Mammary epithelial cell (primary cell): ENCODE results near the gene BPIFB6.

Source experiments
- EZH2 ChIP-seq: IDR thresholded peaks from 2 replicates; pipeline ENCODE4 v1.6.1; 2012; ENCODE audit warnings: low read length, inconsistent platforms, borderline replicate concordance
- TF ChIP-seq, protein P1 (sequence below), 2 donors: IDR thresholded peaks in 1 of 2; conservative IDR thresholded peaks in 1 of 2; 2 replicates each; pipeline ENCODE4 v1.5.1; 2011 to 2012; ENCODE audit warnings: inconsistent platforms in 2 of 2, low read length in 2 of 2, mild to moderate bottlenecking in 2 of 2, control low read depth in 1 of 2, low read depth in 1 of 2; ENCODE audit not compliant: insufficient read depth in 1 of 2; ENCODE audit errors: extremely low read depth in 1 of 2

GRCh38 chr20:33079259-33079658 is 47.8 kb downstream of the BPIFB6 start, which contains the start of gene BPIFB4:
- TF ChIP-seq, protein P1, sequence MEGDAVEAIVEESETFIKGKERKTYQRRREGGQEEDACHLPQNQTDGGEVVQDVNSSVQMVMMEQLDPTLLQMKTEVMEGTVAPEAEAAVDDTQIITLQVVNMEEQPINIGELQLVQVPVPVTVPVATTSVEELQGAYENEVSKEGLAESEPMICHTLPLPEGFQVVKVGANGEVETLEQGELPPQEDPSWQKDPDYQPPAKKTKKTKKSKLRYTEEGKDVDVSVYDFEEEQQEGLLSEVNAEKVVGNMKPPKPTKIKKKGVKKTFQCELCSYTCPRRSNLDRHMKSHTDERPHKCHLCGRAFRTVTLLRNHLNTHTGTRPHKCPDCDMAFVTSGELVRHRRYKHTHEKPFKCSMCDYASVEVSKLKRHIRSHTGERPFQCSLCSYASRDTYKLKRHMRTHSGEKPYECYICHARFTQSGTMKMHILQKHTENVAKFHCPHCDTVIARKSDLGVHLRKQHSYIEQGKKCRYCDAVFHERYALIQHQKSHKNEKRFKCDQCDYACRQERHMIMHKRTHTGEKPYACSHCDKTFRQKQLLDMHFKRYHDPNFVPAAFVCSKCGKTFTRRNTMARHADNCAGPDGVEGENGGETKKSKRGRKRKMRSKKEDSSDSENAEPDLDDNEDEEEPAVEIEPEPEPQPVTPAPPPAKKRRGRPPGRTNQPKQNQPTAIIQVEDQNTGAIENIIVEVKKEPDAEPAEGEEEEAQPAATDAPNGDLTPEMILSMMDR (conservative IDR thresholded peaks at IDR 0.05 in 1 of 2, IDR thresholded peaks at IDR 0.05 in 1 of 2; ENCODE audit: extremely low read depth in 1 of 2, insufficient read depth in 1 of 2, low read depth in 1 of 2, low read length in 2 of 2) = no peak
- TF ChIP-seq EZH2 = no peak
